Small intestine (tissue), 7 donors: ENCODE data around the gene HIBCH. TPM values are rescaled to one million over a fixed set of nuclear protein-coding genes. Genes with fewer than 3 reads are reported as not detected.
"Not testable (repeated sequence)": the region's sequence is repeated elsewhere in the genome, so short reads cannot be mapped to it uniquely, and the experiment has no call there.

ENCODE experiments used
- DNase-seq, 2 donors: peaks; one replicate each; pipeline versions ENCODE4 v3.0.0 to v3.0.0-alpha.2; 2013
- FAIRE-seq: peaks from 2 replicates; lab custom pipeline; 2012; peaks lifted over from hg19 to GRCh38; lab: Jason Lieb, UNC
- H3K27ac ChIP-seq, 3 donors: one replicate each; pipeline ENCODE4 v1.5.1; 2013; ENCODE audit warnings: low read length in 2 of 3, mild to moderate bottlenecking in 2 of 3, control low read depth in 1 of 3, inconsistent platforms in 1 of 3, low read depth in 1 of 3, moderate library complexity in 1 of 3
- H3K27me3 ChIP-seq, 3 donors: one replicate each; pipeline ENCODE4 v1.6.1; 2013; ENCODE audit warnings: low read length in 3 of 3, inconsistent platforms in 1 of 3; ENCODE audit not compliant: control insufficient read depth in 3 of 3, insufficient read depth in 3 of 3
- H3K36me3 ChIP-seq, 3 donors: one replicate each; pipeline ENCODE4 v1.6.1; 2013; ENCODE audit warnings: low read length in 3 of 3, inconsistent platforms in 1 of 3, low read depth in 1 of 3, mild to moderate bottlenecking in 1 of 3, moderate library complexity in 1 of 3; ENCODE audit not compliant: control insufficient read depth in 3 of 3, insufficient read depth in 2 of 3
- H3K4me1 ChIP-seq, 3 donors: one replicate each; pipeline ENCODE4 v1.6.1; 2013; ENCODE audit warnings: low read length in 2 of 3, inconsistent platforms in 1 of 3, low read depth in 1 of 3, mild to moderate bottlenecking in 1 of 3, moderate library complexity in 1 of 3; ENCODE audit not compliant: control insufficient read depth in 3 of 3, insufficient read depth in 2 of 3
- H3K4me3 ChIP-seq, 3 donors: one replicate each; pipeline ENCODE4 v1.5.1; 2013; ENCODE audit warnings: low read length in 3 of 3, control low read depth in 1 of 3, inconsistent platforms in 1 of 3, low read depth in 1 of 3, mild to moderate bottlenecking in 1 of 3, moderate library complexity in 1 of 3
- H3K9me3 ChIP-seq, 2 donors: one replicate each; pipeline ENCODE4 v1.6.1; 2013; ENCODE audit warnings: low read depth in 1 of 2, low read length in 1 of 2; ENCODE audit not compliant: control insufficient read depth in 2 of 2, insufficient read depth in 1 of 2
- WGBS, 3 donors: extraction: QIAGEN DNeasy Blood & Tissue Kit; methylation state at CpG; one replicate each; pipeline ENCODE4 v1.1.7; 2013; 5-methylcytosine and 5-hydroxymethylcytosine counted together
- polyA plus RNA-seq, 4 donors: library from polyadenylated mRNA; stranded (reverse) in 3 of 4; unstranded in 1 of 4; fragments of 200-250 nt in 3 of 4; fragments of 120-200 nt in 1 of 4; gene quantifications; one replicate each; pipeline versions ENCODE4 v1.2.1 to v1.2.3, GENCODE V29; 2013
- donor health status: healthy with polysubstance abuse.
- donor health status: control.
- donor health status: control.
- donor health status: Bipolar disorder and iron deficiency.
- donor health status: healthy.

The HIBCH gene
- polyA plus RNA-seq, 4 donors: 27.0 to 48.6 (median 37.0) TPM

DNA sequence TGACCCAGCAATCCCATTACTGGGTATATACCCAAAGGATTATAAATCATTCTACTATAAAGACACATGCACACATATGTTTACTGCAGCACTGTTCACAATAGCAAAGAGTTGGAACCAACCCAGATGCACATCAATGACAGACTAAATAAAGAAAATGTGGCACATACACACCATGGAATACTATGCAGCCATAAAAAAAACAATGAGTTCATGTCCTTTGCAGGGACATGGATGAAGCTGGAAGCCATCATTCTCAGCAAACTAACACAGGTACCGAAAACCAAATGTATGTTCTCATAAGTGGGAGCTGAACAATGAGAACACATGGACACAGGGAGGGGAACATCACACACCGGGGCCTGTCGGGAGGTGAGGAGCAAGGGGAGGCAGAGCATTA is 49.9 kb downstream of the HIBCH start:
- not testable (repeated sequence) for H3K4me3 ChIP-seq, H3K4me1 ChIP-seq, H3K9me3 ChIP-seq, H3K27me3 ChIP-seq, DNase-seq, H3K27ac ChIP-seq, FAIRE-seq
- H3K36me3 ChIP-seq: peaks cover 0 to 11% (median 4%) of the 10 kb centered on the region in 3 donors
- WGBS, 3 donors: 93 to 97% (median 95%) methylated on average over 3 of the region's 3 CpGs

DNA sequence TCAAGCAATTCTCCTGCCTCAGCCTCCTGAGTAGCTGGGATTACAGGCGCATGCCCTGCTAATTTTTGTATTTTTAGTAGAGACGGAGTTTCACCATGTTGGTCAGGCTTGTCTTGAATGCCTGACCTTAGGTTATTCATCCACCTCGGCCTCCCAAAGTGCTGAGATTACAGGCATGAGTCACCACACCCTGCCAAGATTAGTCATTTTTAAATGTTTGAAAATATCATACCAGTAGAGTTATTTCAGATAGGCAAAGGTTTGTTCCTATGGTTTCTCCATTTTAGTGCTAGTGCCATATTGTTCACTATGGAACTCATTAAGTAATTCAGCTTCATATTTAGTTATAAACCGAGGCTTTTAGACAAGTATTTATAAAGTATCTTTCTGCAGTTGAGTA is 52.3 kb downstream of the HIBCH start:
- Histone ChIP-seq H3K27me3 (no peaks in the 10 kb centered on the region), H3K4me1 (peaks cover 0 to 3% (median 0%) of the 10 kb centered on the region in 3 donors), H3K36me3 (peaks cover 0 to 8% (median 2%) of the 10 kb centered on the region in 3 donors), H3K9me3 (peaks cover 0 to 3% of the 10 kb centered on the region in 2 donors), H3K27ac (no peak overlapping the region), H3K4me3 (no peak overlapping the region)
- no peak for FAIRE-seq
- 80 to 88% (median 87%) methylated on average over 4 of the region's 4 CpGs for WGBS, 3 donors
- no peak for DNase-seq

DNA sequence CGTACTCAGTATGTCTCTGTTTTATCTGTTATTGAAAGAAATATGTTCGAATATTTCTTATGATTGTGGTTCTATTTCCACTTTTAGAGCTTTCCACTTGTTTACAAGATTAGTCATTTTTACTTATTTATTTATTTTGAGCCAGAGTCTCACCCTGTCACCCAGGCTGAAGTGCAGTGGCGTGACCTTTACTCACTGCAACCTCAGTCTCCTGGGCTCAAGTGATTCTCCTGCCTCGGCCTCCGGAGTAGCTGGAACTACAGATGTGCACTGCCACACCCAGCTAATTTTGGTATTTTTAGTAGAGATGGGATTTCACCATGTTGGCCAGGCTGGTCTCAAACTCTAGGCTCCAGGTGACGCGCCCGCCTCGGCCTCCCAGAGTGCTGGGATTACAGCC is 53.3 kb downstream of the HIBCH start:
- 96 to 97% (median 96%) methylated on average over 9 of the region's 9 CpGs for WGBS, 3 donors
- FAIRE-seq: no peak
- H3K36me3 ChIP-seq: peaks cover 0 to 8% (median 2%) of the 10 kb centered on the region in 3 donors

DNA sequence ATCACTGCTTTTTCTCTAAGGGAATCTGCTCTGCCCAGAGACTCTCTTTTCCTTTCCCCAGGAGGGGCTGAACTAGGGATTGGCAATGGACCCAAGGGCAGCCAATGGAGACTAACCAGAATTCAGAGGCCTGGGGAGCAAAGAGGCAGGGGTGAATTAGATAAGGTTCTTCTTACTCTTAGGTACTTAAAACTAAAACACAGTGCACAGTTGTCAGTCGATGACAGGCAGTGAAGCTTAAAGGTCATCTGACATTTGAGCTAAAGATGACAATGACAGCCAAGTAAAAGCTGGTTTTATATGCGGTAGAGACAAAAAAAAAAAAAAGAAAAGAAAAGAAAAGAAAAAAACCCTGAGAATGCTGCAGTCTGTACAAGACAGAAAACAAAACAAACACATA is 57.8 kb downstream of the HIBCH start:
- Histone ChIP-seq H3K4me3 (no peak overlapping the region), H3K9me3 (peaks cover 0 to 10% of the 10 kb centered on the region in 2 donors), H3K27ac (no peak overlapping the region), H3K27me3 (no peaks in the 10 kb centered on the region), H3K36me3 (peaks cover 0 to 13% (median 5%) of the 10 kb centered on the region in 3 donors), H3K4me1 (no peaks in the 10 kb centered on the region)
- DNase-seq (no peak), FAIRE-seq (no peak)
- WGBS, 3 donors: 89 to 92% (median 90%) methylated on average over 2 of the region's 2 CpGs

More for the DNA sequence above, 53.3 kb downstream of the HIBCH start:
- Histone ChIP-seq H3K4me1 (no peaks in the 10 kb centered on the region), H3K9me3 (peaks cover 0 to 3% of the 10 kb centered on the region in 2 donors), H3K27ac (no peak overlapping the region), H3K4me3 (no peak overlapping the region), H3K27me3 (no peaks in the 10 kb centered on the region)
- no peak for DNase-seq

DNA sequence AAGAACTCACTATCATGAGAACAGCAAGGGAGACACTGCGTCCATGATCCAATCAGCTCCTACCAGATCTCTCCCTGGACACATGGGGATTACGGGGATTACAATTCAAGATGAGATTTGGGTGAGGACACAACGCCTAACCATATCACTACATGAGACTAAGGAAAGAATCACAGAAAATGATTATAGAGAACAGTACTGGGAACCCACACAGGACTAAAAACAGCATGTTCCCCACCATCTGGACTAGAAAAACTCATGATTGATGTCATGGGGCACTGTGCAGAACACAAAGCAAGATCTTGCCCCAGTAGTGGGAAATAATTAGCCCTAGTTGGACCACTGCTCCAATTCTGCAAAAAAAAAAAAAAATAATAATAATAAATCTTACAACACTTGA is 63.5 kb downstream of the HIBCH start:
- no peaks in the 10 kb centered on the region for H3K4me1 ChIP-seq
- peaks cover 0 to 10% of the 10 kb centered on the region in 2 donors for H3K9me3 ChIP-seq
- 95 to 100% (median 97%) methylated on average over 3 of the region's 3 CpGs for WGBS, 3 donors
- no peak for DNase-seq
- H3K36me3 ChIP-seq: peaks cover 0 to 9% (median 8%) of the 10 kb centered on the region in 3 donors
- FAIRE-seq: no peak
- no peak overlapping the region for H3K27ac ChIP-seq
- H3K4me3 ChIP-seq: no peak overlapping the region
- no peaks in the 10 kb centered on the region for H3K27me3 ChIP-seq

DNA sequence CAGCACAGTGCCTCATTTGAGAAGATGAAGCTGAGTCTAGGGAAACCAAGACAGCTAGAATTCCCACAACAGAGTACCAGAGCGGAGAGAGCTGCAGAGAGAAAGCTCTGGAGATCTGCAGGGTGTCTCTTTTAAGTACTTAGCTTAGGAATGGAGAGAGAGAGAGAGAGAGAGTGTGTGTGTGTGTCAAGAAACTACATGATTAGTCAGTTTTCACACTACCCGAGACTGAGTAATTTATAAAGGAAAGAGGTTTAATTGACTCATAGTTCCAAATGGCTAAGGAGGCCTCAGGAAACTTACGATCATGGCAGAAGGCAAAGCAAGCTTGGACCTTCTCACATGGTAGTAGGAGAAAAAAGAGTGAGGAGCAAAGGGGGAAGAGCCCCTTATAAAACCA is 64.0 kb downstream of the HIBCH start:
- DNase-seq (no peak), FAIRE-seq (no peak)
- peaks cover 0 to 9% (median 8%) of the 10 kb centered on the region in 3 donors for H3K36me3 ChIP-seq
- no peaks in the 10 kb centered on the region for H3K4me1 ChIP-seq
- H3K9me3 ChIP-seq: peaks cover 0 to 10% of the 10 kb centered on the region in 2 donors
- H3K27ac ChIP-seq: no peak overlapping the region
- no peak overlapping the region for H3K4me3 ChIP-seq
- no peaks in the 10 kb centered on the region for H3K27me3 ChIP-seq
- 86 to 96% (median 94%) methylated on average over 3 of the region's 3 CpGs for WGBS, 3 donors

DNA sequence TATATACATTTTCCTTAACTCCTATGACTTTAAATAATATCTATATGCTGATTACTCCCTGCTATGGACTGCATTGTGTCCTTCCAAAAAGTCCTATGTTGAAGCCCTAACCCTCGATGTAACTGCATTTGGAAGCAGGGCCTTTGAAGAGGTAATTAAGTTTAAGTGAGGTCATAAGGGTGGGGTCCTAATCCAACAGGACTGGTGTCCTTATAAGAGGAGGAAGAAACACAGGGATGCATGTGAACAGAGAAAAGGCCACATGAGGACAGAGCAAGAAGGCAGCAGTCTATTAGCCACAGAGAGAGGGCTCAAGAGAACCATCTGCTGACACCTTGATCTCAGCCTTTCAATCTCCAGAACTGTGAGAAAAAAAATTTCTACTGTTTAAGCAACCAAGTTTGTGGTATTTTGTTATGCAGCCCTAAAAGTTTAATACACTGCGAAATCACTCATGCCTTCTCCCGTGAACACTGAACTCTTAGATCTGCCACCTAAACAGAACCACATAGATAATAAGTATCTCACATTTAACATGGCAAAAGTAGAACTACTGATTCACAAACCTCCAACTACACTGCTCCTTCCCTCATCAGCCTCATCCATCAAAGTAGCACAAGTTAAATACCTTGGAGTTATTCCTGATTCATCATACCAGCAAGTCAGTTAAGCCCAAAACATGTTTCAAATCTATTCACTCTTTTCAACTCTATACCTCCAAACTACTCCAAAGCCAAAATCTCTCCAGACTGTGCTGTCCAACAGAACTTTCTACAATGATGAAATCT is 65.4 kb downstream of the HIBCH start:
- Histone ChIP-seq H3K9me3 (peaks cover 0 to 10% of the 10 kb centered on the region in 2 donors), H3K4me1 (no peaks in the 10 kb centered on the region), H3K27me3 (no peaks in the 10 kb centered on the region), H3K27ac (no peak overlapping the region), H3K4me3 (no peak overlapping the region), H3K36me3 (peaks cover 0 to 10% (median 8%) of the 10 kb centered on the region in 3 donors)
- DNase-seq (no peak), FAIRE-seq (no peak)
- WGBS, 3 donors: 93 to 96% (median 93%) methylated on average over 3 of the region's 3 CpGs

DNA sequence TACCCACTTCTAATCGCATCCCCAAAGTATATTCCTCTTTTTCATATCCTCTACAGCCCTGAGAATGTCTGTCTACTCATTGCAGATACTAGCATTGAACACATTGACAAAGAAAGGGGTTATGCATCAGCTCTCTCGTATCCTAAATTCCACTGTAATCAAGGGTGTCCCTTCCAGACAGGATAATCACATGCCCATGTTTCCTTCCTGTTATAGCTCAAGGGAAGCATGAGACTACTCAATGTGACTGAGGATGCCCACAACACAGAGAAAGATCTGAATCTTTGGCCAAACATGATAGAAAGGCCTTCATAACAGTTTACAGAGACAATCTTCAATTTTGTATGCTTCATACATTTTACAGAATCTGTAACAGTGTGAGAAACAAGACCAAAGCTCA is 69.2 kb downstream of the HIBCH start:
- Histone ChIP-seq H3K27ac (no peak overlapping the region), H3K4me1 (no peaks in the 10 kb centered on the region), H3K4me3 (no peak overlapping the region), H3K36me3 (peaks cover 2 to 10% (median 10%) of the 10 kb centered on the region in 3 donors), H3K9me3 (no peaks in the 10 kb centered on the region), H3K27me3 (no peaks in the 10 kb centered on the region)
- DNase-seq: no peak
- 82 to 96% (median 89%) methylated on average over 2 of the region's 2 CpGs for WGBS, 3 donors
- no peak for FAIRE-seq
